Activated T-cell treated with anti-CD3 and anti-CD28 coated beads for 24 hours (primary cell): ENCODE measurements around the gene CADM4.
"Not testable (repeated sequence)": the region's sequence is repeated elsewhere in the genome, so short reads cannot be mapped to it uniquely, and the experiment has no call there.

Source experiments
- DNase-seq: peaks from one replicate; pipeline ENCODE4 v3.0.0-alpha.2; 2020; ENCODE audit warnings: low read depth

CADM4 gene

DNA sequence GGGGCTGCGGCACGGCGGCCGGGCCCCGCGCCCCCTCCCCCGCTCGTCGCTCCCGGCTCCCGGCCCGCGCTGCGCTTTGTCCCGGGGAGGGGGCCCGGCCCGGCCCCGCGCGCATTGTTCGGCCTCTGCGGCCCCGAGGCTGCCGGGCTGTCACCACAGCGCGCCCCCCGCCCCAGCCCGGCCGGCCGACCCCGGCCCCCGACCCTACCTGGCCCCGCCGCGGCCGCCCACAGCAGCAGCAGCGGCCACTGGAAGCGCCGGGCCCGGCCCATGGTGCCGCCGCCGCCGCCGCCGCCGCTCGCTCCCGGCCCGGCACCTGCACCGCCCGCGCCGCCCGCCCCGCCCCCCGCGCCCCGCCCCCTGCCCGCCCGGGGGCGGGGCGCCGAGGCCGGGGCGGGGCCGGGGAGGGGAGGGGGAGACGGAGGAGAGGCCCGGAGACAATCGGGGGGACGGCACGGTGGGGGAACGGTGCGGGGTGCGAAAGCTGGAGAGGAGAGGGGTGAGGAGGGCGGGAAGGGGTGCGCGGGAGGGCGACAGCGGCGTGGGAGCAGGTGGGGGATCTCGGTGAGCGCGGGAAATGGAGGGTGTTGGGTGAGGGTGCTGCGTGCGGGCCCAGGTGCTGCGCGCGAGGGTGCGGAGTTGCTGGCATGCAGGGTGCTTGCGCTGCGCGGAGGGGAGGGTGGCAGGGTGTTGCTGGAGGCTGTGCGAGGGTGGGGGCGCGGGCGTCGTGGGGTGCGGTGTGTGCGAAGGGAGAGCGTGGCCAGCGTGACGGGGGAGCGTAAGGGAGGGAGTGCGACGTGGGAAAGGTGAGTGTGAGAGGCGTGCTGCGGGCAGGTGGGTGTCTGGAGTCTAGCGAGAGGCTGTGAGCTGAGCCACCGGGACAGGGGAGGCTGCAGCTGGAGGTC, at the start of gene CADM4:
Gene CADM4, minus strand, starts transcription at position 332 of the 905 bp plus-strand sequence. Its CDS starts 60 bp downstream, at position 272.
- DNase-seq: peak; percentile 16

GRCh38 chr19:43688059-43688701, 48.5 kb upstream of the CADM4 start:
- DNase-seq: no peak

GRCh38 chr19:43687660-43687997, 48.0 kb upstream of the CADM4 start:
- no peak for DNase-seq

DNA sequence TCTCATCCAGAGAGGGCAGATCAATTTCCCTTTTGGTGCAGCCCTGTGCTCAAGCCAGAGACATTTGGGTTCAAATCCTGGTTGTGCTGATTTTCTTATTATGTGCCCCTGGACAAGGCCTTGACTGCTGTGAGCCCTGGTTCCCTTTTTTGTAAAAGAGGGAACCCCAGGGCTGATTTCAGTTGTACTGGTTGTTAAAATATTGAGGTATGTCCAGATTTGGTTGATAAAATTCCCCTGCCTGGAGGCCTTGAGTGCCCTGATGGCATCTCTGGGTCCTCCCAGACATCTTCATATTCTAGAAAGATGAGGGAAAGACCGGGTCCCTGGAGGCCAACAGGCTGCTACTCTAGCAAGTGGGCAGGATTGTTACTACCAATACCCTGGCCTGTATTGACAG, 44.7 kb upstream of the CADM4 start:
- DNase-seq: no peak

DNA sequence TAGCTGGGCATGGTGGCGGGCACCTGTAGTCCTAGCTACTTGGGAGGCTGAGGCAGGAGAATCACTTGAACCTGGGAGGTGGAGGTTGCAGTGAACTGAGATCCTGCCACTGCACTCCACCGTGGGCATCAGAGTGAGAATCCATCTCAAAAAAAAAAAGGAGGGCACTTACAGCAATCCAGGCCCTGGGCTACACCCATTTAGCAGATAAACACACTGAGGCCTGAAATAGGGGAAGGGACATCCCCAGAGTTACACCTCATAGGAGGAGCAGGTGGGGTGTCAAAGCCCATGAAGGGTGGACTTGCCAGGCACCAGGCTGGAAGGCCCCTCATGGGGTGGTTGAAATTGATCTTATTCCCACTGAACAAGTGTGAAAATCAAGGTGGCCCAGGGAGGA, 44.3 kb upstream of the CADM4 start:
- DNase-seq: no peak

GRCh38 chr19:43682824-43683661, 43.4 kb upstream of the CADM4 start:
- no peak for DNase-seq

GRCh38 chr19:43682269-43682668, 42.6 kb upstream of the CADM4 start:
- DNase-seq: not testable (repeated sequence)

DNA sequence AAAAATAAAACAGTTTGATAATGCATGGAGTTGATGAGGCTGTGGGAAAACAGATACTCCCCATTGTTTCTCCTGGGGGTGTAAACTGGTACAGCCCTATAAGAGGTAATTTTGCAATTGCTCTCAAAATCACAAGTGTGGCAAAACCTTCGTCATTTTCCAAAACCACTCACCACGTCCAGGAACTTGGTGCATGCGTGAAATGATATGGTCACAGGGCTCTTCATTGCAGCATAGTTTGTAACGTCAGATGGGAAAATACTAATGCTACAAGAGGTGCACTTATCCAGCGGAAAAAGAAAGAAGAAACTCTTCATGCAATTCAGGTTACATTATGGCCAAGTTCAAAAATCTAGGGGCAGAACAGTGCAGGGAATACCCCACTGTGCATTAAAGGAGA, 42.2 kb upstream of the CADM4 start:
- no peak for DNase-seq

GRCh38 chr19:43678512-43679261, 39.0 kb upstream of the CADM4 start:
- DNase-seq: no peak

GRCh38 chr19:43675906-43676305, 36.3 kb upstream of the CADM4 start:
- DNase-seq: no peak

DNA sequence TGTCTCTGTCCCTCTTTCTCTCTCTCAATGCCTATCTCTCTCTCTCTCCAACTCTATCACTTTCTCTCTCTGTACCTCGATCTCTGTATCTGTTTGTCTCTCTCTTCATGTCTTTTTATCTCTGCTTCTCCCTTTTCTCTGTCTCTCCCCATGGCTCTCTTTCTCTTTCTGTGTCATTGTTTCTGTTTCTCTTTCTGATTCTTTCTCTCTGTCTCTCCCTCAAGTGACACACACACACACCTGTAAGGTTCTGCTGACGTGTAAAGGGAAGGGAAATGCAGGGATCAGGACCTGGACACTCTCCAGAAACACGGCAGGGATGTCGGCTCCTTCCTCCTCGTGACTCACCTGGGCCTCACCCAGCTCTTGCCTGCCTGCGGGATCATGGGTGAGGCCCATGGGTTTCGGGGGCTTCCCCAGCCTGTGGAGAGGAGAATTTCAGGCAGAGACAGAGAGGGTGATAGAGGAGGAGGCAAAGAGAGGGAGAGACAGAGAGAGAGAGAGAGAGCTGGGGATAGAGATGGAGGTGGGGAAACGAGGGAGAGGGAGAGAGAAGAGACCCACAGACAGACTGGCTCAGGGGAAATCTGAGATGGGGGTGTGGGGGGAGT, 35.7 kb upstream of the CADM4 start:
- no peak for DNase-seq

GRCh38 chr19:43674596-43674995, 34.9 kb upstream of the CADM4 start:
- DNase-seq: no peak

DNA sequence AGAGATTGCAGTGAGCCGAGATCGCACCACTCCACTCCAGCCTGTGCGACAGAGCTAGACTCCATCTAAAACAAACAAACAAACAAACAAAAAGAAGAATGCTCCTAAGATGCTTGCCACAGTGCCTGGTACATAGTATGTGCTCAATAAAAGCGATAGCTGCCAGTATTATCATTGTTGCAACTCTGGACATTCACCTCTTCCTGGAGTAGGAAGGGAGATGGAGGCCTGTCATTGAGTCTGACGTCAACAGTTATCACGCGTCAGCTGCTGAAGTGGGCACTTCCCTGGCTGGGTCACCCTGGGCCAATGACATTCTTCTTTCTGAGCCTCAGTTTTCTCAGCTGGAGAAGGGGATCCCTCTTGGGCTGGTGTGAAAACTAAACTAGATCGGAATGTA, 34.5 kb upstream of the CADM4 start:
- DNase-seq: no peak

DNA sequence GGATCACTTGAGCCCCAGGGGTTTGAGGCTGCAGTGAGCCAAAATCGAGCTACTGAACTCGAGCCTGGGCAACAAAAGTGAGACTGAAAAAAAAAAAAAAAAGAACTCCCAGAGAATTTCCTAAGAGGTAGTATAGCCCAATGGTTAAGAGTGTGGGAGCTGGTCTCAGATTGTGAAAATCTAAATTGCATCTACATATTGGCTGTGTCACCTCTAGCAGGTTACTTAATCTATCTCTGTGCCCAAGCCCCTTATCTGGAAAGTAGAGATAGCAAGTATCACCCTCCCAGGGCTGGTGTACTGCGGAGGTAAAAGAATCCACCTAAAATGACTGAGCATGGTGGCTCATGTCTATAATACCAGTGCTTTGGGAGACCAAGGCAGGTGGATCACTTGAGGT, 34.0 kb upstream of the CADM4 start:
- no peak for DNase-seq

- DNase-seq: no peak
These were observed 32.5 kb upstream of the CADM4 start for GRCh38 chr19:43672061-43672679.

- peak; percentile 91 for DNase-seq
These were observed 28.9 kb upstream of the CADM4 start for GRCh38 chr19:43668406-43669109.

- DNase-seq: no peak
These were observed 28.3 kb upstream of the CADM4 start for GRCh38 chr19:43667876-43668405.

- DNase-seq: no peak
These were observed 27.7 kb upstream of the CADM4 start for GRCh38 chr19:43667126-43667875.

GRCh38 chr19:43664018-43664417, 24.4 kb upstream of the CADM4 start:
- no peak for DNase-seq
